ENCODE data around the gene TM4SF20. TPM values are rescaled to one million over a fixed set of nuclear protein-coding genes. Genes with fewer than 3 reads are reported as not detected.

The TM4SF20 gene
- total RNA-seq, 6 experiments from 2014 or later: 0.09 to 0.34 (median 0.22) TPM

DNA sequence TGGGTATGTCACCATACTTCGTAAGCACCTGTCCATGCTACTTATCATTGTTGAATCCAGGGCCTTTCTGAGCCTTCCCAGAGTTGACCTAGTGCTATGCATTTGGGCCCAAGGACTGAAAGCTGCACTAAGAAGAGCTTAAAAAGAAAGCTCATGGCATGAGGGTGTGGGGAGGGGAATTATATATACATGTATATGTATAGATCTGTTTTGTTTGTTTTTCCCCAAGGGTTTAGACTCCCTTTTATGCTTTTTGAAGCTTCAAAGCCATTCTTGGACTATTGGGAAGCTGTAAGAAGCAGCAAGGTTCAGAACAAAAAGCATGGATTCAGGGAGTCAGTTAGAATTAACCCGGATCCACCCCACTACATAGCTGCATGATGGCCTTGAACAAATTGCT is 30.8 kb downstream of the TM4SF20 start:
- H3K4me3 Mint-ChIP-seq: no peak overlapping the region
- H3K9me3 Mint-ChIP-seq: no peaks in the 10 kb centered on the region
- H3K4me1 Mint-ChIP-seq (ENCODE audit: low read depth): 0 out of 2 replicates have a peak, but pooled peaks cover 4% of the 10 kb centered on the region
- DNase-seq: no peak
- peaks cover 10% of the 10 kb centered on the region for H3K36me3 Mint-ChIP-seq (ENCODE audit: low read depth)
- TF ChIP-seq, protein P1, sequence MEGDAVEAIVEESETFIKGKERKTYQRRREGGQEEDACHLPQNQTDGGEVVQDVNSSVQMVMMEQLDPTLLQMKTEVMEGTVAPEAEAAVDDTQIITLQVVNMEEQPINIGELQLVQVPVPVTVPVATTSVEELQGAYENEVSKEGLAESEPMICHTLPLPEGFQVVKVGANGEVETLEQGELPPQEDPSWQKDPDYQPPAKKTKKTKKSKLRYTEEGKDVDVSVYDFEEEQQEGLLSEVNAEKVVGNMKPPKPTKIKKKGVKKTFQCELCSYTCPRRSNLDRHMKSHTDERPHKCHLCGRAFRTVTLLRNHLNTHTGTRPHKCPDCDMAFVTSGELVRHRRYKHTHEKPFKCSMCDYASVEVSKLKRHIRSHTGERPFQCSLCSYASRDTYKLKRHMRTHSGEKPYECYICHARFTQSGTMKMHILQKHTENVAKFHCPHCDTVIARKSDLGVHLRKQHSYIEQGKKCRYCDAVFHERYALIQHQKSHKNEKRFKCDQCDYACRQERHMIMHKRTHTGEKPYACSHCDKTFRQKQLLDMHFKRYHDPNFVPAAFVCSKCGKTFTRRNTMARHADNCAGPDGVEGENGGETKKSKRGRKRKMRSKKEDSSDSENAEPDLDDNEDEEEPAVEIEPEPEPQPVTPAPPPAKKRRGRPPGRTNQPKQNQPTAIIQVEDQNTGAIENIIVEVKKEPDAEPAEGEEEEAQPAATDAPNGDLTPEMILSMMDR (IDR thresholded peaks at IDR 0.05): no peak
- H3K27me3 Mint-ChIP-seq (ENCODE audit: insufficient read depth): no peaks in the 10 kb centered on the region
- no peak overlapping the region for H3K27ac Mint-ChIP-seq

DNA sequence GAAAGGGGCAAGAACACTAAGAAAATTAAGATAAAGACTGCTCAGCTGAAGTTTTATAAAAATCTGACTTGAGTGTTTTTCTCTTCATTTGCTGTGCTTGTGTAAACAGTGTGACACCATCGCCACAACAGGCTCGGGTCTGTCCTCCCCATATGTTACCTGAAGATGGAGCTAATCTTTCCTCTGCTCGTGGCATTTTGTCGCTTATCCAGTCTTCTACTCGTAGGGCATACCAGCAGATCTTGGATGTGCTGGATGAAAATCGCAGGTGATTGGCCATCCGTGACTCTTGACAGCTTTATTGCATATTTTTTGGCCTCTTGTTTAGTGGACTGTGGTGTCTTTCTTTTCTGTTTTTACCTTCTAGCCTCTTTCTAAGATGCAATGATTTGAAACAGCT is 32.0 kb downstream of the TM4SF20 start:
- Mint-ChIP-seq H3K4me3 (no peak overlapping the region), H3K9me3 (no peaks in the 10 kb centered on the region), H3K4me1 (ENCODE audit: low read depth) (0 out of 2 replicates have a peak, but pooled peaks cover 4% of the 10 kb centered on the region), H3K27ac (no peak overlapping the region), H3K36me3 (ENCODE audit: low read depth) (peaks cover 14% of the 10 kb centered on the region; the same call in 1 of the 2 replicates), H3K27me3 (ENCODE audit: insufficient read depth) (no peaks in the 10 kb centered on the region)
- DNase-seq: no peak
- TF ChIP-seq, protein P1 (IDR thresholded peaks at IDR 0.05): no peak

DNA sequence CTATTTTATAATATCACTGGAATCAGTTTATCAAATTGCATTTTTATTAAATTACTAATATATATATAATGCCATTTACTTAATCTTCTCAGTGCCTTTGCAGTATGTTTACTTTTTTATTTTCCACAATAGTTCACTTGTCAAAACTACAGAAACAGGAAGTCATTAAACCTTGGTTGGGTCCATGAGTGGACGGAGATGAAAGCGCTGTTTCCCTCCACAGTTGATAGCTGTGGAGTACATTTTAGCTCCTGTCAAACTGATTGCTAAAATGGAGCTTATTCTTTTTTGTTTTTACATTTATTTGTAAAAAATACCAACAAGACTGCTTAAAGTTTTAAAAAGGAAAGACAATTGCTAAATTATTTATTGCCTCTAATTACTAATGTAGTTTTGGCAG is 34.9 kb downstream of the TM4SF20 start:
- Mint-ChIP-seq H3K9me3 (no peaks in the 10 kb centered on the region), H3K36me3 (ENCODE audit: low read depth) (peaks cover 14% of the 10 kb centered on the region; the same call in 1 of the 2 replicates), H3K27ac (no peak overlapping the region), H3K4me3 (no peak overlapping the region), H3K27me3 (ENCODE audit: insufficient read depth) (no peaks in the 10 kb centered on the region), H3K4me1 (ENCODE audit: low read depth) (0 out of 2 replicates have a peak, but pooled peaks cover 4% of the 10 kb centered on the region)
- TF ChIP-seq, protein P1 (IDR thresholded peaks at IDR 0.05): no peak
- no peak for DNase-seq

DNA sequence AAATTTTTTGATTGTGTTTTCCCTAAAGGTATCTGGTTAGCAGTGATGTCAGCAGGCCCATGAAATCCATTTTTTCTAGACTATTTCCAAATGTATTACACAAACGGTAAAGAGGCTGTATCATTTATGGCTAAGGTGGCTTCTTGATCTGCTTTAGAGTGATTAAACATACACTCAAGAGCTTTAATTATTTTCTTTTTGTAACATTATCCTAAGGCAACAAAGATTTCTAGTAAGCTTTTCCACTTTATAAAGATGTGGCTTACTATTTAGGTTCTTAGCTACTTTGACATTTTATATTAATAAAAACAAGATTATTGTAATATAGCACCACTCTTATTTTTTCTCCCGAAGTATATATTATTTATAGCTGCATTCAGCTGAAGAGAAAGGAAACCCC is 37.6 kb downstream of the TM4SF20 start:
- no peaks in the 10 kb centered on the region for H3K27me3 Mint-ChIP-seq (ENCODE audit: insufficient read depth)
- TF ChIP-seq, protein P1 (IDR thresholded peaks at IDR 0.05): no peak
- H3K9me3 Mint-ChIP-seq: no peaks in the 10 kb centered on the region
- H3K4me3 Mint-ChIP-seq: no peak overlapping the region
- H3K36me3 Mint-ChIP-seq (ENCODE audit: low read depth): peaks cover 10% of the 10 kb centered on the region; the same call in 1 of the 2 replicates
- H3K4me1 Mint-ChIP-seq (ENCODE audit: low read depth): 0 out of 2 replicates have a peak, but pooled peaks cover 4% of the 10 kb centered on the region
- no peak for DNase-seq
- no peak overlapping the region for H3K27ac Mint-ChIP-seq

DNA sequence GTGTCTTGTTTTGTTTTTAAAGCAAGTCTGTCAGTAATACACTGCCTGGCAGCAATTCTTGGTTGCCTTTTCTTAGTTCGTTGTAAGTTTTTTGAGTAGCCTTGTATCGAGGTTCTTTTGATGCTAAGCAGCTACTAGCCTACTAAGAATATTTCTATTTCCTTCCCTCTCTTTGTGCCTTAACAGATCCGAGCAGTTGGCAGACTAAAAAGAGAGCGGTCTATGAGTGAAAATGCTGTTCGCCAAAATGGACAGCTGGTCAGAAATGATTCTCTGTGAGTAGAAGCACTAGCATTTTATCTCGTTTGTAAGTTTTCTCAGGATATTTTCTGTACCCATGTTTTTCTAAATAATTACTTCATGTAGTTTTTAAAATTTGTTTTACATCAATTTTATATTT is 39.0 kb downstream of the TM4SF20 start:
- Mint-ChIP-seq H3K27ac (no peak overlapping the region), H3K9me3 (no peaks in the 10 kb centered on the region), H3K4me1 (ENCODE audit: low read depth) (0 out of 2 replicates have a peak, but pooled peaks cover 4% of the 10 kb centered on the region), H3K36me3 (ENCODE audit: low read depth) (peaks cover 20% of the 10 kb centered on the region), H3K27me3 (ENCODE audit: insufficient read depth) (no peaks in the 10 kb centered on the region), H3K4me3 (no peak overlapping the region)
- TF ChIP-seq, protein P1 (IDR thresholded peaks at IDR 0.05): no peak
- no peak for DNase-seq
